HepG2 (cell line): ENCODE data around the gene HLA-B. TPM values are rescaled to one million over a fixed set of nuclear protein-coding genes. Genes with fewer than 3 reads are reported as not detected.

Source experiments
- ATAC-seq: fragments of 200-7000 bp; cut with Tn5 transposase; 3 replicates; pipeline ENCODE4 v1.9.1; 2020; ENCODE audit warnings: mild to moderate bottlenecking, moderate library complexity
- BruUV-seq: library from RNA; stranded (reverse); fragments of 400-500 nt; replicated peaks from 2 replicates; lab custom pipeline; 2021; lab: Mats Ljungman, UMichigan
- CTCF ChIA-PET: fragments of 300-600 bp; formaldehyde crosslinking; extraction: SDS; loops from one replicate; lab custom pipeline; 2021; ENCODE audit warnings: low total read pairs, inconsistent platforms, low intra/inter-chr PET ratio; lab: Yijun Ruan, JAX
- POLR2A ChIA-PET: fragments of 350-600 bp; sonication (Branson Sonifier 250); formaldehyde crosslinking; loops from one replicate; lab custom pipeline; 2020; ENCODE audit warnings: antibody characterized with exemption, inconsistent platforms; lab: Yijun Ruan, JAX
- DNase-seq: peaks from one replicate; pipeline ENCODE4 v3.0.0-alpha.2; 2015; ENCODE audit warnings: low spot score
- FAIRE-seq: peaks from 3 replicates; lab custom pipeline; 2011; peaks lifted over from hg19 to GRCh38; lab: Jason Lieb, UNC
- H2AFZ ChIP-seq: one replicate; pipeline ENCODE4 v1.6.1; 2011; ENCODE audit warnings: low read length, inconsistent platforms
- H3K27ac ChIP-seq: fragments of 300-600 bp; 3 replicates; pipeline ENCODE4 v1.8.0; 2011; ENCODE audit warnings: mixed run types, mild to moderate bottlenecking, mixed read lengths, low read length, inconsistent platforms; ENCODE audit not compliant: insufficient read depth; ENCODE audit errors: extremely low read length
- H3K27me3 ChIP-seq, 2 experiments: fragments of 200-600 bp in 1 of 2; 2 replicates in 1 of 2; 3 replicates in 1 of 2; pipeline versions ENCODE4 v1.6.0 to v1.8.0; 2011; ENCODE audit warnings: low read length in 2 of 2, mild to moderate bottlenecking in 2 of 2, moderate library complexity in 2 of 2, inconsistent platforms in 1 of 2; ENCODE audit not compliant: insufficient read depth in 2 of 2, control insufficient read depth in 1 of 2
- H3K36me3 ChIP-seq, 2 experiments: fragments of 200-600 bp in 1 of 2; replicated peaks in 1 of 2; 2 replicates in 1 of 2; 3 replicates in 1 of 2; pipeline versions ENCODE4 v1.5.1 to v1.8.0; 2011; ENCODE audit warnings: low read length in 2 of 2, inconsistent platforms in 1 of 2; ENCODE audit not compliant: insufficient read depth in 2 of 2, control insufficient read depth in 1 of 2
- H3K4me1 ChIP-seq: 2 replicates; pipeline ENCODE4 v1.5.1; 2012; ENCODE audit warnings: low read length, inconsistent platforms; ENCODE audit not compliant: insufficient read depth
- H3K4me2 ChIP-seq: 2 replicates; pipeline ENCODE4 v1.6.0; 2011; ENCODE audit warnings: low read depth, low read length, inconsistent platforms
- H3K4me3 ChIP-seq, 3 experiments: fragments of 200-600 bp in 1 of 3; sonication (generic), shearing (Covaris generic) in 1 of 3; replicated peaks in 1 of 3; 2 replicates each; pipeline ENCODE4 v1.5.1; 2011 to 2016; ENCODE audit warnings: low read length in 3 of 3, inconsistent platforms in 2 of 3, low read depth in 2 of 3, mild to moderate bottlenecking in 2 of 3, control low read depth in 1 of 3, mixed read lengths in 1 of 3; ENCODE audit not compliant: insufficient read depth in 1 of 3
- H3K79me2 ChIP-seq: one replicate; pipeline ENCODE4 v1.6.1; 2011; ENCODE audit warnings: low read length, inconsistent platforms; ENCODE audit not compliant: insufficient read depth
- H3K9ac ChIP-seq: 2 replicates; pipeline ENCODE4 v1.6.0; 2011; ENCODE audit warnings: mild to moderate bottlenecking, low read depth, low read length, inconsistent platforms; ENCODE audit not compliant: insufficient read depth
- H3K9me3 ChIP-seq: 2 replicates; pipeline ENCODE4 v1.5.1; 2012; ENCODE audit warnings: mild to moderate bottlenecking, low read length
- H4K20me1 ChIP-seq: 2 replicates; pipeline ENCODE4 v1.6.0; 2011; ENCODE audit warnings: inconsistent platforms, mild to moderate bottlenecking, low read length, moderate library complexity; ENCODE audit not compliant: insufficient read depth
- AFF4 ChIP-seq: sonication (generic); formaldehyde crosslinking; IDR thresholded peaks from 2 replicates; pipeline ENCODE4 v1.4.0; 2020; ENCODE audit warnings: missing genetic modification reagents
- ATAD3A ChIP-seq: sonication (generic); formaldehyde crosslinking; IDR thresholded peaks from 2 replicates; pipeline ENCODE4 v1.4.0; 2020; ENCODE audit warnings: missing genetic modification reagents
- BCL3 ChIP-seq: sonication (generic); formaldehyde crosslinking; IDR thresholded peaks from 2 replicates; pipeline ENCODE4 v1.5.1; 2020; ENCODE audit warnings: mild to moderate bottlenecking, missing genetic modification reagents, moderate library complexity
- CCAR2 ChIP-seq: fragments of 200-400 bp; formaldehyde crosslinking; optimal IDR thresholded peaks from 2 replicates; pipeline ENCODE3; 2018; ENCODE audit warnings: low read depth, mild to moderate bottlenecking, low read length, moderate library complexity
- NFIC ChIP-seq: IDR thresholded peaks from 2 replicates; pipeline ENCODE4 v1.6.1; 2012; ENCODE audit warnings: mild to moderate bottlenecking, low read length, inconsistent platforms
- ZFP62 ChIP-seq: sonication (generic); formaldehyde crosslinking; IDR thresholded peaks from 2 replicates; pipeline ENCODE4 v1.4.0; 2020; ENCODE audit warnings: missing genetic modification reagents
- ZNF607 ChIP-seq: sonication (generic); formaldehyde crosslinking; IDR thresholded peaks from 2 replicates; pipeline ENCODE4 v1.5.1; 2020; ENCODE audit warnings: missing genetic modification reagents, mild to moderate bottlenecking, borderline replicate concordance
- ZNF773 ChIP-seq: sonication (generic); formaldehyde crosslinking; IDR thresholded peaks from 2 replicates; pipeline ENCODE4 v1.4.0; 2020; ENCODE audit warnings: missing genetic modification reagents, borderline replicate concordance
- WGBS: methylation state at CpG from one replicate; pipeline ENCODE4 v1.1.6; 2017; ENCODE audit warnings: low lambda C conversion rate; 5-methylcytosine and 5-hydroxymethylcytosine counted together
- in situ Hi-C: cut with HindIII; loops from 2 replicates; pipeline ENCODE4 v1.10.0; 2017; ENCODE audit warnings: low pct_unique_long_range_greater_than_20kb; ENCODE audit not compliant: extremely low pct_ligation_motif_present
- intact Hi-C: fragments of 100-400 bp; cut with micrococcal nuclease; formaldehyde crosslinking; loops from one replicate; pipeline ENCODE4 v1.10.0; 2022; ENCODE audit not compliant: unreplicated experiment
- polyA plus RNA-seq, 8 experiments: library from polyadenylated mRNA; depleted of rRNA in 3 of 8; stranded (reverse) in 7 of 8; unstranded in 1 of 8; fragments of >200 nt; fragmentation: Illumina TruSeq in 4 of 8; extraction: Trizol in 4 of 8; gene quantifications; 2 replicates each; pipeline versions ENCODE4 v1.2.1 to v1.2.3, GENCODE V29; 2011 to 2016; ENCODE audit warnings: low read depth in 4 of 8, missing spikeins in 1 of 8, mixed read lengths in 1 of 8; ENCODE audit not compliant: insufficient read depth in 1 of 8
- total RNA-seq, 5 experiments: library from RNA; depleted of rRNA; stranded (reverse); fragments of >200 nt; fragmentation: Illumina TruSeq; extraction: Trizol; gene quantifications; 2 replicates each; pipeline ENCODE4 v1.2.3, GENCODE V29; 2016; ENCODE audit warnings: low read depth in 1 of 5
- TF ChIP-seq, protein P1 (sequence below): sonication (generic); formaldehyde crosslinking; IDR thresholded peaks from 2 replicates; pipeline ENCODE4 v1.4.0; 2020; ENCODE audit warnings: missing genetic modification reagents

Gene HLA-B
- total and polyA plus RNA-seq, 2 of the 13 experiments (the other 11 are each of a cell fraction or from before 2014, with no cell fraction given): 35.3 to 88.9 TPM

- Histone ChIP-seq H3K9me3 (no peaks in the 10 kb centered on the region), H3K27me3 (peaks cover 0 to 20% of the 10 kb centered on the region in 2 experiments; a peak in 2 of 5 replicates), H3K4me3 (no peak overlapping the region), H3K36me3 (no peaks in the 10 kb centered on the region), H4K20me1 (no peaks in the 10 kb centered on the region), H3K9ac (no peak overlapping the region), H3K79me2 (no peaks in the 10 kb centered on the region), H3K27ac (no peak overlapping the region), H3K4me2 (no peak overlapping the region), H2AFZ (no peak overlapping the region), H3K4me1 (no peaks in the 10 kb centered on the region)
- POLR2A ChIA-PET: no interaction called here
- BruUV-seq: TSS peak; percentile 67
- FAIRE-seq (no peak), ATAC-seq (no peak), DNase-seq (no peak)
- CTCF ChIA-PET: no interaction called here
- in situ Hi-C loops (loop anchor here (25.0 kb wide), 1 partner anchor 1468 kb away; no protein-coding TSS in a partner anchor), intact Hi-C loops (loop anchor here (2.0 kb wide), 1 partner anchor 87 kb away; no protein-coding TSS in a partner anchor)
- WGBS: 73% methylated on average over 5 of the region's 5 CpGs
- TF ChIP-seq CCAR2 (no peak), ZNF607 (CRISPR knock-in tag) (no peak), ZNF773 (CRISPR knock-in tag) (no peak), ZFP62 (CRISPR knock-in tag) (no peak), ATAD3A (no peak), BCL3 (CRISPR knock-in tag) (no peak), NFIC (no peak), AFF4 (CRISPR knock-in tag) (no peak)
- TF ChIP-seq, protein P1, sequence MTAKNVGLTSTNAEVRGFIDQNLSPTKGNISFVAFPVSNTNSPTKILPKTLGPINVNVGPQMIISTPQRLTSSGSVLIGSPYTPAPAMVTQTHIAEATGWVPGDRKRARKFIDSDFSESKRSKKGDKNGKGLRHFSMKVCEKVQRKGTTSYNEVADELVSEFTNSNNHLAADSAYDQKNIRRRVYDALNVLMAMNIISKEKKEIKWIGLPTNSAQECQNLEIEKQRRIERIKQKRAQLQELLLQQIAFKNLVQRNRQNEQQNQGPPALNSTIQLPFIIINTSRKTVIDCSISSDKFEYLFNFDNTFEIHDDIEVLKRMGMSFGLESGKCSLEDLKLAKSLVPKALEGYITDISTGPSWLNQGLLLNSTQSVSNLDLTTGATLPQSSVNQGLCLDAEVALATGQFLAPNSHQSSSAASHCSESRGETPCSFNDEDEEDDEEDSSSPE (CRISPR knock-in tag): no peak
These were observed 1.4 kb downstream of the HLA-B start for GRCh38 chr6:31355583-31355948.
